ENCODE results near the gene C1S.
"Not testable (repeated sequence)": the region's sequence is repeated elsewhere in the genome, so short reads cannot be mapped to it uniquely, and the experiment has no call there.

Gene C1S

GRCh38 chr12:7047306-7047705 lies 13.2 kb upstream of the C1S start:
- DNase-seq = no peak

GRCh38 chr12:7049445-7049951 lies 11.0 kb upstream of the C1S start:
- not testable (repeated sequence) for DNase-seq

GRCh38 chr12:7049973-7050372 lies 10.5 kb upstream of the C1S start:
- not testable (repeated sequence) for DNase-seq

- DNase-seq = no peak
These were observed 5.6 kb upstream of the C1S start for GRCh38 chr12:7054925-7055324.

- DNase-seq = not testable (repeated sequence)
These were observed 4.8 kb upstream of the C1S start for GRCh38 chr12:7055736-7056135.

- DNase-seq = no peak
These were observed 2.2 kb upstream of the C1S start for GRCh38 chr12:7058163-7058845.

- DNase-seq = no peak
These were observed 1.6 kb upstream of the C1S start for GRCh38 chr12:7058850-7059395.

GRCh38 chr12:7059780-7060179 lies 738 bp upstream of the C1S start:
- no peak for DNase-seq

GRCh38 chr12:7061138-7061537 lies 620 bp downstream of the C1S start:
- no peak for DNase-seq

- no peak for DNase-seq
These were observed 1.1 kb downstream of the C1S start for GRCh38 chr12:7061596-7061995.

- DNase-seq = no peak
These were observed 4.0 kb downstream of the C1S start for GRCh38 chr12:7064516-7064915.

GRCh38 chr12:7065073-7065623 lies 4.6 kb downstream of the C1S start:
- DNase-seq = no peak

- no peak for DNase-seq
These were observed 6.1 kb downstream of the C1S start for GRCh38 chr12:7066596-7066995.

GRCh38 chr12:7067096-7067495 lies 6.6 kb downstream of the C1S start:
- no peak for DNase-seq

GRCh38 chr12:7068240-7068993 lies 7.9 kb downstream of the C1S start:
- no peak for DNase-seq

- DNase-seq = no peak
These were observed 8.5 kb downstream of the C1S start for GRCh38 chr12:7068994-7069346.

- no peak for DNase-seq
These were observed 8.9 kb downstream of the C1S start for GRCh38 chr12:7069386-7069785.

- no peak for DNase-seq
These were observed 11.5 kb downstream of the C1S start for GRCh38 chr12:7072035-7072434.

GRCh38 chr12:7072554-7072953 lies 12.0 kb downstream of the C1S start:
- DNase-seq = no peak

GRCh38 chr12:7073946-7074345 lies 13.4 kb downstream of the C1S start:
- DNase-seq = no peak

- no peak for DNase-seq
These were observed 15.0 kb downstream of the C1S start for GRCh38 chr12:7075518-7075917.

GRCh38 chr12:7075939-7076338 lies 15.4 kb downstream of the C1S start:
- DNase-seq = no peak

GRCh38 chr12:7076493-7076892 lies 16.0 kb downstream of the C1S start:
- no peak for DNase-seq

- no peak for DNase-seq
These were observed 17.6 kb downstream of the C1S start for GRCh38 chr12:7078163-7078562.

Measured in activated CD4-positive, alpha-beta T cell treated with anti-CD3 and anti-CD28 coated beads, Interleukin-2, Interleukin-6, amounts not matched to agents 100 ng/mL and 50 ng/mL, durations not matched to agents 16 hours and 8 hours (primary cell).